Erythroblast (primary cell): ENCODE data around the gene NPW.

Experiments
- GATA1 ChIP-seq: IDR thresholded peaks from 2 replicates; pipeline ENCODE4 v1.6.1; 2011; ENCODE audit warnings: low read depth, mild to moderate bottlenecking, control low read depth, low read length, moderate library complexity
- POLR2A ChIP-seq: IDR thresholded peaks from 2 replicates; pipeline ENCODE4 v1.6.1; 2011; ENCODE audit warnings: mild to moderate bottlenecking, low read length

DNA sequence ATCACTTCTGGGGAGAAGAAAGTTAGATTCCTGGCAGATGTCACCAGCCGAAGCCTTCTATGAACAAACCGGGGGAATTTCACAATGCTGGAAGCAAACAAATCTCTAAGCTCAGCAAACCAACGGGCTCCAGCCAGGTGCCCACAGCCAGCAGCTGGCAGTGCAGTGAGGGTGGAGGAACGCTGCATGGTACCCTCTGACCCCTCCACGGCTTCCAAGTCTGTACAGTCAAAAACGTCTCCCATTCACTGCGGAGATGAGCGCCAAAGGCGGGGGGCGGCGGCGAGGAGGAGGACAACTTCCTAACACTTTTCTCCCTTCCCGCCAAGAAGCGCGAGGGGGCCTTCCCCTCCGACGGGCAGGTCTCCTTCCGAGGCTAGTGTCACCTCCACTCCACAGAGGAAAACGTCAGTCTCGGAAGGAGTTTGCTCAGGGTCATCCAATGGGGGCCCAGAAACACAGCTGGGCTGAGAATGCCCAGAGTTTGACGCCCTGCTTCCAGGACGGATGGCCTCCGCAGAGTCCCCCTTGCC is 10.9 kb upstream of the NPW start:
- TF ChIP-seq POLR2A (no peak), GATA1 (no peak)
